Immature natural killer cell (primary cell): ENCODE measurements around the gene EPHX1. TPM values are rescaled to one million over a fixed set of nuclear protein-coding genes. Genes with fewer than 3 reads are reported as not detected.
"Not testable (repeated sequence)": the region's sequence is repeated elsewhere in the genome, so short reads cannot be mapped to it uniquely, and the experiment has no call there.

Experiments
- DNase-seq, 3 donors: peaks; one replicate each; pipeline ENCODE4 v3.0.0; 2022; ENCODE audit warnings: mixed read lengths in 1 of 3
- H3K27ac Mint-ChIP-seq, 6 donors: one replicate each; pipeline ENCODE4 v1.8.0; 2020; ENCODE audit warnings: mixed read lengths in 6 of 6, mild to moderate bottlenecking in 5 of 6, inconsistent platforms in 4 of 6, moderate library complexity in 3 of 6
- H3K27me3 Mint-ChIP-seq, 3 donors: one replicate each; pipeline ENCODE4 v1.8.0; 2020 to 2021; ENCODE audit warnings: low read depth in 3 of 3, mild to moderate bottlenecking in 3 of 3, mixed read lengths in 3 of 3, moderate library complexity in 3 of 3, inconsistent platforms in 1 of 3
- H3K36me3 Mint-ChIP-seq, 3 donors: one replicate each; pipeline ENCODE4 v1.8.0; 2020; ENCODE audit warnings: mixed read lengths in 3 of 3, inconsistent platforms in 2 of 3, mild to moderate bottlenecking in 2 of 3
- H3K4me1 Mint-ChIP-seq, 2 donors: one replicate each; pipeline ENCODE4 v1.8.0; 2020; ENCODE audit warnings: inconsistent platforms in 2 of 2, mild to moderate bottlenecking in 2 of 2, mixed read lengths in 2 of 2, moderate library complexity in 1 of 2
- H3K4me3 Mint-ChIP-seq, 5 donors: one replicate each; pipeline ENCODE4 v1.8.0; 2020; ENCODE audit warnings: mild to moderate bottlenecking in 5 of 5, mixed read lengths in 5 of 5, inconsistent platforms in 3 of 5, moderate library complexity in 3 of 5
- H3K9me3 Mint-ChIP-seq, 6 donors: one replicate each; pipeline ENCODE4 v1.8.0; 2020; ENCODE audit warnings: mild to moderate bottlenecking in 6 of 6, mixed read lengths in 6 of 6, inconsistent platforms in 4 of 6, moderate library complexity in 3 of 6
- polyA plus RNA-seq, 3 donors: library from polyadenylated mRNA; unstranded; fragments of 300-500 nt; fragmentation: Illumina TruSeq; gene quantifications; one replicate each; pipeline ENCODE4 v1.2.3, GENCODE V29; 2021

Gene EPHX1
- polyA plus RNA-seq, 3 donors from 2014 or later = 0.86 to 2.4 (median 1.5) TPM

GRCh38 chr1:225771661-225772322, 38.1 kb upstream of the EPHX1 start:
- H3K27ac Mint-ChIP-seq = no peak overlapping the region
- no peak overlapping the region for H3K4me3 Mint-ChIP-seq
- H3K36me3 Mint-ChIP-seq = no peaks in the 10 kb centered on the region
- no peaks in the 10 kb centered on the region for H3K4me1 Mint-ChIP-seq
- no peak for DNase-seq
- H3K27me3 Mint-ChIP-seq = peaks cover 0 to 7% (median 2%) of the 10 kb centered on the region in 3 donors
- no peaks in the 10 kb centered on the region for H3K9me3 Mint-ChIP-seq

GRCh38 chr1:225772323-225772768, 37.6 kb upstream of the EPHX1 start:
- Mint-ChIP-seq H3K36me3 (no peaks in the 10 kb centered on the region), H3K27me3 (peaks cover 0 to 5% (median 2%) of the 10 kb centered on the region in 3 donors), H3K9me3 (no peaks in the 10 kb centered on the region), H3K4me1 (no peaks in the 10 kb centered on the region), H3K27ac (no peak overlapping the region), H3K4me3 (no peak overlapping the region)
- DNase-seq = peak; percentile 13 to 30 (median 26)

- H3K9me3 Mint-ChIP-seq = no peaks in the 10 kb centered on the region
- no peaks in the 10 kb centered on the region for H3K4me1 Mint-ChIP-seq
- no peak overlapping the region for H3K27ac Mint-ChIP-seq
These were observed 37.1 kb upstream of the EPHX1 start for GRCh38 chr1:225772848-225773247.

GRCh38 chr1:225774281-225775147, 35.4 kb upstream of the EPHX1 start:
- DNase-seq = no peak
- Mint-ChIP-seq H3K4me3 (no peak overlapping the region), H3K36me3 (no peaks in the 10 kb centered on the region), H3K27me3 (peaks cover 0 to 5% (median 2%) of the 10 kb centered on the region in 3 donors), H3K4me1 (no peaks in the 10 kb centered on the region), H3K27ac (no peak overlapping the region), H3K9me3 (no peaks in the 10 kb centered on the region)

More at GRCh38 chr1:225772848-225773247, 37.1 kb upstream of the EPHX1 start:
- Mint-ChIP-seq H3K4me3 (no peak overlapping the region), H3K27me3 (peaks cover 0 to 5% (median 2%) of the 10 kb centered on the region in 3 donors), H3K36me3 (no peaks in the 10 kb centered on the region)
- no peak for DNase-seq

GRCh38 chr1:225776294-225776693, 33.6 kb upstream of the EPHX1 start:
- no peaks in the 10 kb centered on the region for H3K9me3 Mint-ChIP-seq
- peaks cover 2 to 5% (median 2%) of the 10 kb centered on the region in 3 donors for H3K27me3 Mint-ChIP-seq
- DNase-seq = no peak
- H3K4me1 Mint-ChIP-seq = peaks cover 0 to 14% of the 10 kb centered on the region in 2 donors
- no peak overlapping the region for H3K4me3 Mint-ChIP-seq
- no peak overlapping the region for H3K27ac Mint-ChIP-seq
- H3K36me3 Mint-ChIP-seq = no peaks in the 10 kb centered on the region

GRCh38 chr1:225777058-225777582, 32.8 kb upstream of the EPHX1 start:
- Mint-ChIP-seq H3K27ac (no peak overlapping the region), H3K36me3 (no peaks in the 10 kb centered on the region), H3K9me3 (no peaks in the 10 kb centered on the region), H3K27me3 (peaks cover 2 to 3% (median 2%) of the 10 kb centered on the region in 3 donors), H3K4me1 (peaks cover under 1 to 21% of the 10 kb centered on the region in 2 donors), H3K4me3 (no peak overlapping the region)
- no peak for DNase-seq

GRCh38 chr1:225777583-225778336, 32.2 kb upstream of the EPHX1 start, which contains the start of gene SRP9:
SRP9 (plus strand) TSS chr1:225777826; CDS start chr1:225777941, 115 bp downstream.
- Mint-ChIP-seq H3K9me3 (no peaks in the 10 kb centered on the region), H3K4me1 (peaks cover 7 to 27% of the 10 kb centered on the region in 2 donors), H3K4me3 (no peak within 1 kb of the TSS), H3K27ac (no peak within 1 kb of the TSS), H3K36me3 (no peaks in the 10 kb centered on the region), H3K27me3 (peaks cover 2 to 3% (median 2%) of the 10 kb centered on the region in 3 donors)
- DNase-seq = peak; percentile 98 to 99 (median 99)

- peaks cover 2 to 3% (median 2%) of the 10 kb centered on the region in 3 donors for H3K27me3 Mint-ChIP-seq
- H3K9me3 Mint-ChIP-seq = no peaks in the 10 kb centered on the region
- H3K4me3 Mint-ChIP-seq = no peak overlapping the region
- DNase-seq = no peak
- H3K27ac Mint-ChIP-seq = no peak overlapping the region
- H3K4me1 Mint-ChIP-seq = peaks cover 13 to 32% of the 10 kb centered on the region in 2 donors
- H3K36me3 Mint-ChIP-seq = no peaks in the 10 kb centered on the region
These were observed 31.6 kb upstream of the EPHX1 start for GRCh38 chr1:225778337-225778669.

GRCh38 chr1:225779165-225779564, 30.8 kb upstream of the EPHX1 start:
- not testable (repeated sequence) for H3K27me3 Mint-ChIP-seq, H3K36me3 Mint-ChIP-seq, H3K4me3 Mint-ChIP-seq, H3K9me3 Mint-ChIP-seq, DNase-seq
- H3K4me1 Mint-ChIP-seq = peaks cover 21 to 40% of the 10 kb centered on the region in 2 donors
- peak overlapping the region in 1 of 6 donors; percentile 46 for H3K27ac Mint-ChIP-seq

GRCh38 chr1:225780134-225780533, 29.8 kb upstream of the EPHX1 start:
- peaks cover 21 to 40% of the 10 kb centered on the region in 2 donors for H3K4me1 Mint-ChIP-seq
- DNase-seq = no peak
- H3K27ac Mint-ChIP-seq = peak overlapping the region in 5 of 6 donors; percentile 24 to 73 (median 64)
- H3K4me3 Mint-ChIP-seq = peak overlapping the region in 4 of 5 donors; percentile 33 to 52 (median 50)
- peaks cover 0 to 2% (median 0%) of the 10 kb centered on the region in 3 donors for H3K27me3 Mint-ChIP-seq
- no peaks in the 10 kb centered on the region for H3K9me3 Mint-ChIP-seq
- H3K36me3 Mint-ChIP-seq = peaks cover 0 to 3% (median 0%) of the 10 kb centered on the region in 3 donors

- DNase-seq = no peak
- H3K4me1 Mint-ChIP-seq = peaks cover 21 to 40% of the 10 kb centered on the region in 2 donors
- peaks cover 0 to 2% (median 0%) of the 10 kb centered on the region in 3 donors for H3K27me3 Mint-ChIP-seq
- H3K36me3 Mint-ChIP-seq = peaks cover 0 to 3% (median 0%) of the 10 kb centered on the region in 3 donors
- H3K4me3 Mint-ChIP-seq = peak overlapping the region; percentile 24 to 55 (median 46)
- H3K9me3 Mint-ChIP-seq = no peaks in the 10 kb centered on the region
- peak overlapping the region; percentile 32 to 85 (median 71) for H3K27ac Mint-ChIP-seq
These were observed 29.3 kb upstream of the EPHX1 start for GRCh38 chr1:225780630-225781029.

- not testable (repeated sequence) for H3K4me3 Mint-ChIP-seq, DNase-seq, H3K27ac Mint-ChIP-seq, H3K27me3 Mint-ChIP-seq, H3K9me3 Mint-ChIP-seq
- Mint-ChIP-seq H3K4me1 (peaks cover 6 to 25% of the 10 kb centered on the region in 2 donors), H3K36me3 (peaks cover 34 to 50% (median 38%) of the 10 kb centered on the region in 3 donors)
These were observed 20.8 kb upstream of the EPHX1 start for GRCh38 chr1:225789142-225789541.

GRCh38 chr1:225794954-225795353, 15.0 kb upstream of the EPHX1 start:
- Mint-ChIP-seq H3K27me3 (no peaks in the 10 kb centered on the region), H3K27ac (no peak overlapping the region), H3K36me3 (peaks cover 21 to 32% (median 29%) of the 10 kb centered on the region in 3 donors), H3K9me3 (peaks cover 0 to 4% (median 0%) of the 10 kb centered on the region in 6 donors), H3K4me3 (no peak overlapping the region), H3K4me1 (peaks cover 0 to 8% of the 10 kb centered on the region in 2 donors)
- DNase-seq = no peak
